Adipocyte (in vitro differentiated cells): ENCODE results near the gene MEIS1.

Experiments
- DNase-seq: peaks from one replicate; pipeline ENCODE4 v3.0.0-alpha.2; 2015; ENCODE audit warnings: low read depth
- H3K27me3 ChIP-seq: replicated peaks from 2 replicates; pipeline ENCODE4 v1.7.0; 2013; ENCODE audit warnings: mild to moderate bottlenecking, low read length, moderate library complexity; ENCODE audit not compliant: control insufficient read depth, insufficient read depth
- H3K36me3 ChIP-seq: 2 replicates; pipeline ENCODE4 v1.7.0; 2013; ENCODE audit warnings: low read length, mild to moderate bottlenecking, moderate library complexity; ENCODE audit not compliant: control insufficient read depth, insufficient read depth, severe bottlenecking
- H3K4me1 ChIP-seq: 2 replicates; pipeline ENCODE4 v1.7.0; 2013; ENCODE audit warnings: mild to moderate bottlenecking, low read length, moderate library complexity; ENCODE audit not compliant: control insufficient read depth, insufficient read depth
- H3K4me3 ChIP-seq: 2 replicates; pipeline ENCODE4 v1.7.0; 2013; ENCODE audit warnings: mild to moderate bottlenecking, low read length, moderate library complexity
- H3K9ac ChIP-seq: 2 replicates; pipeline ENCODE4 v1.7.0; 2013; ENCODE audit warnings: mild to moderate bottlenecking, low read length, moderate library complexity
- H3K9me3 ChIP-seq: 2 replicates; pipeline ENCODE4 v1.7.0; 2013; ENCODE audit warnings: mild to moderate bottlenecking, low read length, moderate library complexity; ENCODE audit not compliant: control insufficient read depth

Gene MEIS1

GRCh38 chr2:66421612-66422011 is 13.3 kb upstream of the MEIS1 start:
- H3K27me3 ChIP-seq: no peaks in the 10 kb centered on the region
- DNase-seq: no peak
- no peak overlapping the region for H3K4me3 ChIP-seq
- H3K9me3 ChIP-seq: no peaks in the 10 kb centered on the region
- no peaks in the 10 kb centered on the region for H3K36me3 ChIP-seq
- H3K4me1 ChIP-seq: peaks cover 8% of the 10 kb centered on the region
- no peak overlapping the region for H3K9ac ChIP-seq

DNA sequence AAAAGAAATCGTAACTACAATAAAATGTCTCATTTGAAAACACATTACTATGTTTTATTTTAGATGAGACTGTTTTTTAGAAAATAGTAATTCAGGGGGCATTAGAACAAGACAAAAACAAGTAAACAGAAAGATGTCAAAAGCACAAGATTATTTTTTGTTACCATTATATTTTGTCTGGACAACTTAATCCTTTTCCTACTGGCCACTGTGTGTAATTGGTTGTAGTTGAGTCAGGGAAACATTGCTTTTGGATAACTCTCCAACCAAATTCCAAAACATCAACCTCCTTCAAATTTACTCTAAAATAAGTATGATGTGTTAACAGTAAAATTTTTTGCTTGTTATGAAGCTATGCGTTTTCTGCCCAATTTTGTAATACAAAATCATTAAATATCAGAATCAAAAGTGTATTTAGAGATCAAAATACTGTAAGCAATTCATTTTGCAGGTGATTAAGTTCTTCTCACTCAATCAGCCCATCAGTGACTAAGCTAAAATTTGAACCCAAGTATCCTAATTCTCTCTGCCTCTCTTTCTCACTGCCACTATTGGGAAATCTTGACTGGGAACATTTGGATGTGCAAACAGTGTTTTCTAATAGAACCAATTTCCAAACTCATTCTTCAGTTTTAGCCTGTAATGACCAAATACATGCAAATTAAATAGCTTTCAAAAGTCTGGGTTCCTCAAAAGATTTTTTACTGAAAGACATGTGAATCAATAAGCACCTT is 11.4 kb upstream of the MEIS1 start:
- no peak overlapping the region for H3K4me3 ChIP-seq
- H3K4me1 ChIP-seq: peaks cover 8% of the 10 kb centered on the region
- H3K27me3 ChIP-seq: no peaks in the 10 kb centered on the region
- no peaks in the 10 kb centered on the region for H3K9me3 ChIP-seq
- DNase-seq: no peak
- no peaks in the 10 kb centered on the region for H3K36me3 ChIP-seq
- no peak overlapping the region for H3K9ac ChIP-seq

DNA sequence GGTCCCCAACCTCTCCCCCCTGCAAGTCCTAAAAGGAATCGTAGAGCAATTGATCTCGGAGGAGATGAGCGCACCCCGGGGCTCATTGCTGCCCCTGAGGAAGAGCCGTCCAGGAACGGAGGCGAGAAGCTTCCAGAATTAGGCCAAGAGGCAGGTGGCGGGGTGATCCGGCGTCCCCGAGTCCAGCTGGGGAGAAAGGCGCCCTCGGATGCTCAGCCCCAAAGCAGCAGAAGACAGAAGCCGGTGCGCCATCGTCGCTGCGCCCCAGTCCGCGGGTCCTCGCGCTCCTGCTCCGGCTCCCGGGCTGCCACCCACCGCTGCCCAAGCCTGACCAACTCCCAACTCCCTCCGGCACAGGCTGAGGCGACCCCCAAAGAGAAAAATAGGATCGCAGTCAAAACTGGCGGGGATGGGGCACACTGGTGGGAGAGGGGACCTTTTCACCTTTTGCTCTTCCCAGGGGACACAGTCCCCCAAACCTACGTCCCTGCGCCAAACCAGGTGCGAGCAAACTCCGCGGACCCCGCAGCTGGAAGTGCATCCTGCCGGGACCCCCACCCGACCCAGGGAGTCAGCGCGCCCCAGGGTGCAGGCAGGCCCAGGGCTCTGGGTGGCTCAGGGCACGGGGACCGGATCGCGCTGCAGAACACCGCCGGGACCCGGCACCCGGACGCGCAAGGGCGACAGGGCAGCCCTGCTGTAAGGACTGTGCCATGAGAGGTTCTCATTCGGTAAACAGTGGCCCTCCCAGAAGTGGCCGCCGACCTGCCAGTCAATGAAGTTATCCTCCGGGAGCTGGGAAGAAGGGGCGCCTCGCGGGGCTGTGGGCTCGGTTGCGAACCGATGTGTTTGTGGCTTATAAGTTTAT is 8.4 kb upstream of the MEIS1 start:
- H3K36me3 ChIP-seq: no peaks in the 10 kb centered on the region
- no peak for DNase-seq
- no peaks in the 10 kb centered on the region for H3K9me3 ChIP-seq
- H3K9ac ChIP-seq: no peak overlapping the region
- peak overlapping the region; percentile 77 for H3K4me3 ChIP-seq
- no peaks in the 10 kb centered on the region for H3K27me3 ChIP-seq
- H3K4me1 ChIP-seq: peaks cover 8% of the 10 kb centered on the region

GRCh38 chr2:66427300-66427699 is 7.6 kb upstream of the MEIS1 start:
- no peaks in the 10 kb centered on the region for H3K36me3 ChIP-seq
- H3K4me1 ChIP-seq: peaks cover 8% of the 10 kb centered on the region
- no peaks in the 10 kb centered on the region for H3K9me3 ChIP-seq
- H3K27me3 ChIP-seq: no peaks in the 10 kb centered on the region
- DNase-seq: no peak
- no peak overlapping the region for H3K9ac ChIP-seq
- no peak overlapping the region for H3K4me3 ChIP-seq

- no peaks in the 10 kb centered on the region for H3K27me3 ChIP-seq
Measured at GRCh38 chr2:66428986-66429612, 5.8 kb upstream of the MEIS1 start.

GRCh38 chr2:66429693-66430504 is 5.0 kb upstream of the MEIS1 start:
- Histone ChIP-seq H3K4me1 (peaks cover 8% of the 10 kb centered on the region), H3K9ac (no peak overlapping the region), H3K9me3 (no peaks in the 10 kb centered on the region), H3K36me3 (no peaks in the 10 kb centered on the region), H3K27me3 (no peaks in the 10 kb centered on the region), H3K4me3 (no peak overlapping the region)
- DNase-seq: no peak

More at GRCh38 chr2:66428986-66429612, 5.8 kb upstream of the MEIS1 start:
- Histone ChIP-seq H3K9me3 (no peaks in the 10 kb centered on the region), H3K9ac (no peak overlapping the region), H3K4me1 (peaks cover 8% of the 10 kb centered on the region), H3K4me3 (no peak overlapping the region), H3K36me3 (no peaks in the 10 kb centered on the region)
- DNase-seq: peak; percentile 84

GRCh38 chr2:66430505-66431273 is 4.2 kb upstream of the MEIS1 start:
- no peaks in the 10 kb centered on the region for H3K27me3 ChIP-seq
- no peaks in the 10 kb centered on the region for H3K9me3 ChIP-seq
- no peak overlapping the region for H3K9ac ChIP-seq
- no peak for DNase-seq
- no peak overlapping the region for H3K4me3 ChIP-seq
- peaks cover 3% of the 10 kb centered on the region for H3K4me1 ChIP-seq
- H3K36me3 ChIP-seq: no peaks in the 10 kb centered on the region

- no peak overlapping the region for H3K4me3 ChIP-seq
- H3K9ac ChIP-seq: no peak overlapping the region
- no peak for DNase-seq
- no peaks in the 10 kb centered on the region for H3K4me1 ChIP-seq
- H3K36me3 ChIP-seq: no peaks in the 10 kb centered on the region
- no peaks in the 10 kb centered on the region for H3K9me3 ChIP-seq
- no peaks in the 10 kb centered on the region for H3K27me3 ChIP-seq
Measured at GRCh38 chr2:66431274-66431642, 3.7 kb upstream of the MEIS1 start.

GRCh38 chr2:66431846-66432587 is 2.9 kb upstream of the MEIS1 start:
- peak; percentile 46 for DNase-seq
- H3K4me1 ChIP-seq: no peaks in the 10 kb centered on the region
- no peaks in the 10 kb centered on the region for H3K9me3 ChIP-seq
- H3K4me3 ChIP-seq: peak overlapping the region; percentile 89
- H3K9ac ChIP-seq: no peak overlapping the region
- H3K27me3 ChIP-seq: no peaks in the 10 kb centered on the region
- no peaks in the 10 kb centered on the region for H3K36me3 ChIP-seq
